ENCODE results near the gene ACBD7.
A peak's percentile ranks its signal among the peaks of the same experiment; 100 is the strongest.

ACBD7 gene

GRCh38 chr10:15088428-15089261 is at the start of gene ACBD7 (continued):
- TF ChIP-seq ZNF580 (tag by site-specific recombination; IDR thresholded peaks at IDR 0.05) (no peak), HIC1 (tag by site-specific recombination; IDR thresholded peaks at IDR 0.05) (peak; percentile 60), ZNF398 (tag by site-specific recombination; IDR thresholded peaks at IDR 0.05) (peak; percentile 85), KLF17 (tag by site-specific recombination; IDR thresholded peaks at IDR 0.05) (peak; percentile 81; the same call in 1 of the 2 replicates), ZNF155 (tag by site-specific recombination; IDR thresholded peaks at IDR 0.05) (no peak), ZNF785 (tag by site-specific recombination; IDR thresholded peaks at IDR 0.05) (no peak), ZNF184 (tag by site-specific recombination; IDR thresholded peaks at IDR 0.05) (no peak), BCL6B (tag by site-specific recombination; IDR thresholded peaks at IDR 0.05) (no peak), ZNF248 (tag by site-specific recombination; IDR thresholded peaks at IDR 0.05) (no peak), ZNF10 (tag by site-specific recombination; IDR thresholded peaks at IDR 0.05) (peak; percentile 46; the same call in 1 of the 2 replicates), ZNF692 (tag by site-specific recombination; IDR thresholded peaks at IDR 0.05) (peak; percentile 70), TCF7L2 (IDR thresholded peaks at IDR 0.05; ENCODE audit: borderline replicate concordance, low read depth, low read length) (no peak), ZNF629 (tag by site-specific recombination; IDR thresholded peaks at IDR 0.05) (peak; percentile 38; the same call in 1 of the 2 replicates), PRDM1 (tag by site-specific recombination; IDR thresholded peaks at IDR 0.05) (peak; percentile 91), ZNF324 (tag by site-specific recombination; IDR thresholded peaks at IDR 0.05) (0 out of 2 replicates have a peak, but pooled peaks have one; percentile 56), ZBTB26 (tag by site-specific recombination; optimal IDR thresholded peaks at IDR 0.05) (peak; percentile 88), ZBTB1 (tag by site-specific recombination; IDR thresholded peaks at IDR 0.05) (no peak), ZNF561 (tag by site-specific recombination; IDR thresholded peaks at IDR 0.05; ENCODE audit: borderline replicate concordance) (0 out of 2 replicates have a peak, but pooled peaks have one; percentile 51), ZFP37 (tag by site-specific recombination; IDR thresholded peaks at IDR 0.05) (peak; percentile 80; the same call in 1 of the 2 replicates), ZNF501 (tag by site-specific recombination; IDR thresholded peaks at IDR 0.05) (peak; percentile 90; the same call in 1 of the 2 replicates), ZNF76 (tag by site-specific recombination; IDR thresholded peaks at IDR 0.05; ENCODE audit: borderline replicate concordance, low read depth) (peak; percentile 61; the same call in 1 of the 2 replicates), KLF16 (tag by site-specific recombination; IDR thresholded peaks at IDR 0.05) (peak; percentile 95), ZXDB (tag by site-specific recombination; IDR thresholded peaks at IDR 0.05) (peak; percentile 92), ZBTB8A (tag by site-specific recombination; IDR thresholded peaks at IDR 0.05) (peak; percentile 76), PATZ1 (tag by site-specific recombination; IDR thresholded peaks at IDR 0.05) (peak; percentile 97)
